ENCODE results near the gene TMEM132D.

TMEM132D gene

DNA sequence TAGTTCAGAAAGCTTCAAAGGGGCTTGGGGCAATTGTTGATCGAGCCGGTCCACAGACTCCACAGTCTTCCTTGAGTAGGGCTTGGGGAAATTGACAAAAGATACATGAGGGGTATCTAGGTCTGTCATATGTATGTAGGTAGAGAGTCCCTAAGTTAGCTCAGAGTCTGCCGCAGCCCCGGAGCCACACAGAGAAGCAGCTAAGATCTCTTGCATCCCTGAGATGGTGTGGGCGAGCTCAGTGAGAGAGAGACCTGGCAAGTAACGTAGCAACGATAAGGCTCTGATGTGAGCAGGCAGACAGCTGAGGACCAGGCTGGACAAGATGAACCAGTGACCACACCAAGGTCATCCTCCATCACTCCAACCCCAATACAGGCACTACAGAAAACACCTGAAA, 297.6 kb downstream of the TMEM132D start:
- FAIRE-seq (no peak), DNase-seq (ENCODE audit: insufficient read length, low spot score) (no peak)

DNA sequence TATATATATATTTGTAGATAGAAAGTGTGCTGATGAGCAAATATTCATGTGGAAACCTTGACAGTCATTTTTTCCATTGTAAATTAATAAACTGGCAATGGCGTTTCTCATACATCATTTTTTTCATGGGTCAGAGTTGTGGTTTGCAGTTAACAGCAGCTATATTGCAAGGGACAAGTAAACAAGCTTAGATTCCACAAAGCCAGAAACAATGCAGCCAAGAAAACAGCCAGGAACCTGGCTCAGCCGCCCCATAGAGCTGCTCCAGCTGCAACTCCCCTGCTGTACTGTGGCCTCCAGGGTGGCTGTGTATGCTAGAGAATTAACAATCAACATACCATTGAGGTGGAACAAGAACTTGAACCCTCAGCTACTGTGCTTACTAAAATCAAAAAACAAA, 298.2 kb downstream of the TMEM132D start:
- no peak for DNase-seq (ENCODE audit: insufficient read length, low spot score)
- no peak for FAIRE-seq

DNA sequence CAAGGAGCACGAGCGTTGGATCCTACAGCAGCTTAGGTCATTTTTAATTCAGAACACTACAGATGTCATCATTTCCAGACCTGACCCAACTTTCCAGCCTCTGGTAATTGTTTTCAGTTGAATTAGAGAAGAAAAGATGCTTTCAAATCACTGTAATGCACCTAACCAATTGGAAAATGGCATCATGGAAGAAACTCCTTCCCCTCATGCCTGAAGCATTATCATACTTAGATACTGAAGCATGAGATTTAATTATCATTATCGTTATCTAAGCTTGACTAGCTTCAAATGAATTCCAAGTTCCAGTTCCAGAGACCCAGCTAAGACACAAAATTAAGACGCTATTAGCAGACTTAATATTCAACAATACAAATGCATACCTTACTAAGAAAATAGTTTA, 299.3 kb downstream of the TMEM132D start:
- DNase-seq (ENCODE audit: insufficient read length, low spot score) = no peak
- FAIRE-seq = no peak

DNA sequence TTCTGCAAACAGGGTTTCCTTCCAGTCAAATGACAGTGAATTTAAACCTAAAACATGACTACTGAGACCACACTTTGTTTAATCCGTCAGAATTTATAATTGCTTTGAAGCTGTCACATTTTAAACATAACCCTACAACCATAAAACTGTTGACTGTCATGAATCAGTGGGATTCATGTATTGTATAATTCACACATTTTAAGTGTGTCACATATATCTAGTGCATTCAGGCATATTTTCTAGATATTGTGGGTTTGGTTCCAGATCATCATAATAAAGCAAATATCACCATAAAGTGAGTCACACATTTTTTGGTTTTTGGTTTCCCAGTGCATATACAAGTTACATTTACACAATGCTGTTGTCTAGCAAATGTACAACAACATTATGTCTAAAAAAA, 304.4 kb downstream of the TMEM132D start:
- no peak for FAIRE-seq

DNA sequence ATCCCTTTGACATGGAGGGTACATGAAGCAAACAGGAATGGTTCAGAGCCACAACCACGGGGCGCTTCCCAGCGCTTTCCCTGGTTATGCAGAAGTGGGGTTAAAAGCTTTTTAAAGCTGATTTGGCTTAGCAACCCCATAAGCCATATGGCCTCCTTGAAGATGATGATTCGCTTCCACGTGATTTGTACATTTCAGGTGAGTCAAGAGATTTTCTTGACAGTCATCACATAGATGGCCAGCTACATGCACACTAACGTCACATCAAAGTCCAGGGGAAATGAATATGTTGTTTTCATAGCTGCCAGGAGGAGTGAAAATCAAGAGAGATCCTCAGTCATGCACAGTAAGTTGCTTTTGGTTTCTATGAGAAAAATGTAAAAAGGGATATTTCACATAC, 309.7 kb downstream of the TMEM132D start:
- FAIRE-seq (no peak), DNase-seq (ENCODE audit: insufficient read length, low spot score) (no peak)

More for the DNA sequence above, 304.4 kb downstream of the TMEM132D start:
- no peak for DNase-seq (ENCODE audit: insufficient read length, low spot score)

DNA sequence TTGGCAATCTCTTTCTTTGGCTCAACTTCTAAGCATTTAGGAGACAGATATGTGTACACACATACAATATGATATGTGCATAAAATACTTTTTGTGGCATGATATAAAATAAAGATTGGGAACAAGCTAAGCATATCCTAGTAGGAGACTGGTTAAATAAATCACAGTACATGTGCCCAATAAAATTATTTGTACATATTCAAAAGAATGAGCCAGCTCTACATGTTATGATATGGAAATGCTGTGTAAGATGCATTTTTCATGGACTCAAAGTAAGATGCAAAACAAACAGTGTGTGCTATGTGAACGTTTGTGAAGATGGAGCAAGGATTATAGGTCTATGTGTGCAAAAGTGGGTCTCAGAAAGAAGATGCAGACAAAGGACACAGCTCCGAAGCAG, 311.4 kb downstream of the TMEM132D start:
- FAIRE-seq = no peak
- no peak for DNase-seq (ENCODE audit: insufficient read length, low spot score)

DNA sequence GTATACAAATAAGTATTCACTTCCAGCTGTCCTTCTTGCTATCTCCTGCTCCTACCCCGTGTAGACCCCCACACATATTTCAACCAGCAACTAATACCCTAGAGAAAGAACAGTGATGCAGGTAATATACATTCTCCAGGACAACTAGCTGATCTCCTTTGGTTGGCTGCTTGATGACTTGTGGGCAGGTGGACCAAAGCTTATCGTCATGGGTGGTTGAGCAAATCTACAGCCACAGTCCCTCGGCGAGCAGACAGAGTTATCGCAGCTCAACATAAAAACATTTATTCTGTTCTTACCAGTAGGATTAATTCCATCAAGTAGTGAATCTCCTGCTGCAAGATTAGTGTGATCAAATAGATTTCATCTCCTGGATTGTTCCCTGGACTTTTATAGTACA, 314.3 kb downstream of the TMEM132D start:
- DNase-seq (ENCODE audit: insufficient read length, low spot score) = no peak
- FAIRE-seq = no peak

DNA sequence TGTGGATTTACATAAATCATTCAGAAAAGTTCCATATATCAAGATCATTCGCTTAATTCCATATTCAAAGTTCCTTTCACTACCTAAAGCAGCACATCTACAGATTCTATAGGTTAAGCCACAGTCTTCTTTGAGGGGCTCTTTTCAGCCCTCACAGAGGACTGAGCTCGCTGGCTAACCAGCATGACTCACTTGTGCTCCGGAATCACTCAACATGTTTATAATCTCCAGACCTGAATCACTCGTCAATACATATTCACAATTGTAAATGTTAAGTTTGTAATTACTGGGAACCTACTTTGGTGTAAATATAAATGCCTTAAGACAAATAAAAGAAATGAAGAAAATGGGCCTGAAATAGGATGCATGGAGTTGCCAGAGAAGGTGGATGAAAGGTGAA, 315.7 kb downstream of the TMEM132D start:
- FAIRE-seq (no peak), DNase-seq (ENCODE audit: insufficient read length, low spot score) (no peak)

DNA sequence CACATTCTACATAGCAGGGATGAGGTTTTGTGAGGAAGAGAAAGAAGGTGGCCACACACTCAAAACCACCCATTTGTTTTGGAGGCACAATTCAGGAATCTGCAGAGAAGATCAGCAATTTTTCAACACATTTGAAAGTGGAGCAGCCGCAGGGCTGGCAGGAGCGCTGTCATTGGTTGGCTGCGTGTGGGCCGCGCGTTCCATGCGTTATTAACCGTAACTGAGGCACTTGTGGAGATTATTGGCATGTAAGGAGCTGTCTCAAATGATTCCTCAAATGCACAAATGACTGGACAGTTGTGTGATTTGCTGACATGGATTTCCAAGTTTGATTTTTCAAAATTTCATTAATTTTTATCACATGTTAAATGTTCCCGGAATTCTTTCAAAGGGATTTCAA, 318.5 kb downstream of the TMEM132D start:
- FAIRE-seq (no peak), DNase-seq (ENCODE audit: insufficient read length, low spot score) (no peak)

DNA sequence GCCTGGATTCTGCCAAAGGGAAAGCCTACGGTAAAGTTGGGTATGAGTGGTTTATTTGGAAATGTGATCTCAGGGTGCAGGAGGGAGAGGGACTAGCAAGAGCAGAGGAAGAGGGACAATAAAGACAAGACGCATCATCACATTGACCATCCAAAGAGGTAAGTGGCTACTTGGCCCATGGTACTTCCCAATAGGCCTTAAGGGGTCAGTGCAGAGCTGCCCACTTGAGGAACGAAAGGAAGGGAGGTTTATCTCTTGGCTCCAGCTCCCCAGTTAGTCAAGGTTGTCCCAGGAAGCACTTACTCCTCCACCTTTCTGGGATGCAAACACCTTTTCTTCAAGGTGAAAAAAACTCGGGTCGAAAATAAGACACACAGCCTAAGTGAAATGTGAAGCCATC, 323.9 kb downstream of the TMEM132D start:
- no peak for FAIRE-seq

DNA sequence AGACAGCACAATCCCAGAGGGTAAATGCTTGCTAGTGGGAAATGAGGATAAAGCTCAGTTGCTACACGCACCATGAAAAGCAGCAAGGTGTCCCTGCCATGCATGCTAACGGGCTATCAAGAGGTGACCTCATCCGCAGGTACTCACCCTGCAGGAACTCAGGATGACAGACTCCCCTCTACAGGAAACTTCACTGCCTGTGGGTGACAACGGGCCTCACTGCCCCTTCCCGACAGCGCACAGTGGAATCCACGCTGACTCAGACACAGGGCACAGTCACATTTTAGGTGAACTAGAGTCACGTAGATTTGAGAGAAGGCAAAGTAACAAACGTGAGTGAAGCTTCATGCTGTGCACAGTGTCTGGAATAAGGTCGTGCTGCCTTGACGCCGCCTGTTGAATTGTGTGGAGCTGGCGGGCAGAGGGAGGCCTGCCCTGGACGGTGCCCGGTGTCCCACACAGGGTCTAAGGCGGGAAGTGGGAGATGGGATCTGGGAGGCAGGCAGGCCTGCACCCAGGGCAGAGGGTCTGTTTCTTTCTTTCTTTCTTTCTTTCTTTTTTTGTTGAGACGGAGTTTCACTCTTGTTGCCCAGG, 331.8 kb downstream of the TMEM132D start:
- FAIRE-seq (no peak), DNase-seq (ENCODE audit: insufficient read length, low spot score) (no peak)

More for the DNA sequence above, 323.9 kb downstream of the TMEM132D start:
- no peak for DNase-seq (ENCODE audit: insufficient read length, low spot score)

DNA sequence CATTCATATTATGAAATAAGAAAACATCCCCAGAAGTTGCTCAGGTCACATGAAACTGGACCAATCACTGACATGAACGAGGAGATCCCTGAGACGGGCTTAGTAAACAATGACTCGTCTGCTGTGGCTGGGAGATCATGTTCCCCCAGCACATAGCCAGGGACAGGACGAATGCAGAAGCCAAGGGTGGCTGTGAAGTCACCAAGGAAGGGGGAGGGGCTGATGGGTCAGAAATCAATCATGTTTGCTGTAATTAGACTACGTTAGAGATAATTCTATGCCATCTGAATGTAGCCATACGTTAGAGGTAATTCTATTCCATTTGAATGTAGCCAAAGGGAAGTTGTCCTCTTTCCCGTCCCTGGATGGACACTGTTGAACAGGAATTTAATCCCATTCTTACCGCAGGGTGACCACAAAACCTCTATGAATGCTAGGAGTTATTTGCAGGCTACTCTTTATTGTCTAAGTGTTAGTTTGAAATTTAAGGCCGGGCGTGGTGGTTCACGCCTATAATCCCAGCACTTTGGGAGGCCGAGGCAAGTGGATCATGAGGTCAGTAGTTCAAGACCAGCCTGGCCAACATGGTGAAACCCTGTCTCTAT, 332.9 kb downstream of the TMEM132D start:
- DNase-seq (ENCODE audit: insufficient read length, low spot score) (no peak), FAIRE-seq (no peak)

DNA sequence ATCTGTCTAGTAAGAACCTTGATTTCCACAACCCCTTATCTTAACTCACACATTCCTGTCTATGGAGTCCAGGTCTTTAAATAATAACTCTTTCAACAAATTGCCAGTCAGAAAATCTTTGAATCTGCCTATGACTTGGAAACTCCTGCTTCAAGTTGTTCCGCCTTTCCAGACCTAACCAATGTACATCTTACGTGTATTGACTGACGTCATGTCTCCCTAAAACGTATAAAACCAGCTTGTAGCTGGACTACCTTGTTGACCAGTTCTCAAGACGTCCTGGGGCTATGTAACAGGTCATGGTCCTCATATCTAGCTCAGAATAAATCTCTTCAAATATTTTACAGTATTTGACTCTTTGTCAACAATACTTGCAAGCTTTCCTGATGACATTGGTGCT, 337.0 kb downstream of the TMEM132D start:
- FAIRE-seq = no peak

DNA sequence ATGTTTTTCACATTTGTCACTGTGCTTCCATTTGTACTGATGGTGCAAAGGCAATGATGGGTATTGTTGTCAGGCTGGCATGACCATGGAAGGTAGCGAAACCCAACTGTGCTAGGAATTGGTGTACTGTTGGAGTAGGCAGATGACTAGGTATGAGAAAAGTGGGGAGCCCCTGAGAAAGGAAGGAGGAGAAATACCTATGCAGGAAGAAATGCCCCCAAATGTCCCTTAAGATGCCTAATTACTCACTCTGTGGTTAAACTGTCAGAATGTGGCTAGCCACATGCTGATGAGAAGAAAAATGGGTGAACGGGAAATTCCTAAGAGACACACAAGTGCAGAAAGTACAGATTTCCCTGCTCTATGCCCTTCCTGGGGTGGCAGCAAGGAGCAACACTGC, 339.1 kb downstream of the TMEM132D start:
- DNase-seq (ENCODE audit: insufficient read length, low spot score) (no peak), FAIRE-seq (no peak)

More for the DNA sequence above, 337.0 kb downstream of the TMEM132D start:
- no peak for DNase-seq (ENCODE audit: insufficient read length, low spot score)

DNA sequence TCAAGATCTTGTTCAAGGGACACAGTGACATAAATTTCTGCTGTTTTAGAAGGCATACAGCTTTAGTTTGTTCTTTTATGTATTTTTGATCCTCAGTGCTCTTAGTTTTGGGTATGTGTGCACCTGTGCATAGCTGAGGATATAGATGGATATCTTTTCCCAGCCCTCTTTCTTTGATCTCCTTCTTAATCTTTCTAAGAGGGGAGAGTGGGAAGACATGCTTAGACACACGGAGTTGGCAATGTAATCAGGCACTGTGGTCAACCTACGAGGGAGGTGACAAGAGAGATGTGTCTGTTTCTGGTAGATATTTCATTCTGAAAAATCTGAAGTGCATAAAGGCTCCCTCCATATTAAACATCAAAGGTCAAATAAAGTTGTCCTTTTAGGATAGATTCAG, 340.6 kb downstream of the TMEM132D start:
- DNase-seq (ENCODE audit: insufficient read length, low spot score) = no peak
- FAIRE-seq = no peak

DNA sequence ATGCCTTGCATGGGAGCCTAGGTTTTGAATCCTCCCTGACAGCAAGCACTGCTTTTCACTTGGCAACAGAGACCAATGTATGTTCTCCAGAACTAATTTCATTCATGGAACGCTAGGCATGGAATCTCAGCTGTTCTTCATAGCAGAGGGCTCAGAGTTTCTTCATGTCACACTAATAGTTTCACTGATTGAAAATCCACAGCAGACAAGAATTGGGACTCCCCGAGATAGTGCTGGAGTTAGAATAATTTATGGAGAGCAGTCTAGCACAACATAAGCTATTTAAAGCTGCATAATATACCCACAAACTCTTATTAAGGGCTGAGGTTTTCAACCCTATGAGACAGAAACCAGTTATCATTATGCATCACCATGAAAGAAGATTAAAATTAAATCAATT, 342.5 kb downstream of the TMEM132D start:
- FAIRE-seq (no peak), DNase-seq (ENCODE audit: insufficient read length, low spot score) (no peak)

DNA sequence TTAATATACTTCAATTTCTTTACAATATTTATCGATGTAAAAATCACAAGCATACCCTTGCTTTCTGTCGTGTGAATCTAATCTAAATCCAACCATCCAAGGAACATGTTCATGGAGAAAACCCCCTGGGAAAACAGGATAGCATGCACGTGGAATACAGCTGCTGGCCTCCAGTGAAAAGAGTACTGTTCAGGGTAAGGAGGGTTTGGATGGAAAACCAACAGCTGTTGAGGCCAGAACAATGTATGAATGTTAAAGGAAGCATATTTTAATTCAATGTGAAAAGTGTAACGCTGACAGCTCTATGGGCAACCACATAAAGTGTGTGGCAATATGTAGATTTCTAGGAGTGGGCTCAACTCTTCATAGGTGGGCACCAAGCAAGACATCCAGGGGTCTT, 344.0 kb downstream of the TMEM132D start:
- no peak for FAIRE-seq
- DNase-seq (ENCODE audit: insufficient read length, low spot score) = no peak

DNA sequence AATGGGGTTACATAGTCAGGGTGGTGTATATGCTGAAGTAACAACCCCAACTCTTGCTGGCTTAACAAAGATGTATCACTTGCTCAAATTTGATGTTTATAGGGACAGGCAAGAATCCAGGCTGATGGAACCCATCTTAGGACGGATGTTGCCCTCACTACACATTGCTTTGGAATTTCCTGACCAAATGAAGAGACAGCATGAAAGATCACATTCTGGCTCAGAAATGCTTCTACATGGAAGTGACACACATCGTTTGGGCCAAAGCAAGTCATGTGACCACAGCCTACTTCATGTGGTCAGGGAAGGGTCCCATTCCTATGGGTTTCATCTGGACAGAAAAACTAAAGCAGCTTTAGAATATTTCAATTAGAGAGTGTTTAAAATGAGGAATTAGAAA, 345.8 kb downstream of the TMEM132D start:
- no peak for FAIRE-seq
- no peak for DNase-seq (ENCODE audit: insufficient read length, low spot score)

DNA sequence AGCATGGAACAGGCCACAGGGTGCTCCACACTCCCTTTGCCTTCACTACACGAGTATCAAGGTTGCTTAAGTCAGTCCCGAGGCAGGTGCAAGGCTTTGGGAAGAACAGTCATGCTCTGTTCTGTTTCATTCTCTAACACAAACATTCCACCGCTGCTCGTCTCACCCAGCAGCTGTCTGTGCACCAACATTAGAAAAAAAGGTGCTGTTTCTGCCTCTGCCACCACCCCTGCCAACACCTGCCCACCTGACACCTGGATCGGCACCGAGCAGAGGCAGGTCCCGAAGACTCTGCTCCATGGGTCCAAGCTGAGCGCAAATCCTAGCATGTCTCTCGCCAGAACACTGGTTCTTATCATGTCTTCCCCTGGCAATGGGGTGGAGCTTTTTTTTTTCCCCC, 347.7 kb downstream of the TMEM132D start:
- FAIRE-seq = no peak
- DNase-seq (ENCODE audit: insufficient read length, low spot score) = no peak

DNA sequence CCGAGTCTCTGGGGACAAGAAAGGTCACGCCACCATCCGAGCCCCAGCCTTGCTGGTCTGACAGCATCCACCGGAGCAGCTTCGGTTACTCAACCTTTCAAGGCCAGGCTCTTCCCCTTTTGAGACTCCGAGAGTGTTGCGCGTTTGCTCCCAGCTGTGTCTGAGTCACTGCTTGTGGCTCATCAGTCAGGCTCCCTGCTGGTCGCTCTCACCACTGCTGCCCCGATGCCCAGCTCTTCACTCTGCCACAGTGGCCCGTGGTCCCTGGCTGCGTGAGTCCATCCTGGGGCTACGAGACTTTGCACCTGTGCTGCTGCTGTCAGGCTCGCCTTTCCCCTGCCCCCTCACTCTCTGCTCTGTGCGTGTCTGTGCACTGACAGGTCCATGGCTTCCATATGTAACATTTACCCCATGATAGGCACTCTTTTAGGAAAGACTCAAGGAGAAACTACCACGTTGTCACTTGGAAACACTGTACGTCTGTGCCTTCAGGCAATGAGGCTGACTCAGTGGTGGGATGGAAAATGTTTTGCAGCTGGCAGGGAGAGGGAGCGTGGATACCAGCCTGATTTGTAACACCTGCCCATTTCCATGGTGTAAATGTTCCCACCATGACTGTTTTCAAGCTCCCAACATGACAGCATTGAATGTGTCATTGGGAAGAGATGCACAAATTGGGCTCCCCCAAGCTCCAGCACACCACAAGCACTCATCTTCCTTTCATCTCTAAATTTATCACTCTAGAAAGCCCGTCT, 350.7 kb downstream of the TMEM132D start:
- no peak for FAIRE-seq

DNA sequence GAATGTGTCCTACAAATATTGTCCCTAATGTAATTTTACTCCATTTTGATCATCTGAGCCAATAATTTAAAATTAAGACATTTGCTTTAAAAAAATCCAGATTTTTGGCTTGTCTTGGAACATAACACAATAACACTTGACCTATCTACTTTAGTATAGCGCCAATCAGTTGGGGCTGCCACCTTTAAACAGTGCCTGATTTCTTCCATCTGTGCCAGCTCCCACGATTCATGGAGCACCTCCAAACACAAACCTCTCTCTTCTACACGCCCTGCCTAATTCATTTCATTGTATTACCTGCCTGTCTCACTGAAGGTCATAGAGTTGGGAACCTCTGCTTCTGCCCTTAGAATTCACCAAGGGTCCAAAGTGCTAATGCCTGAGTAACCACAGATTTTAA, 352.4 kb downstream of the TMEM132D start:
- FAIRE-seq = no peak
- DNase-seq (ENCODE audit: insufficient read length, low spot score) = no peak

More for the DNA sequence above, 350.7 kb downstream of the TMEM132D start:
- no peak for DNase-seq (ENCODE audit: insufficient read length, low spot score)

DNA sequence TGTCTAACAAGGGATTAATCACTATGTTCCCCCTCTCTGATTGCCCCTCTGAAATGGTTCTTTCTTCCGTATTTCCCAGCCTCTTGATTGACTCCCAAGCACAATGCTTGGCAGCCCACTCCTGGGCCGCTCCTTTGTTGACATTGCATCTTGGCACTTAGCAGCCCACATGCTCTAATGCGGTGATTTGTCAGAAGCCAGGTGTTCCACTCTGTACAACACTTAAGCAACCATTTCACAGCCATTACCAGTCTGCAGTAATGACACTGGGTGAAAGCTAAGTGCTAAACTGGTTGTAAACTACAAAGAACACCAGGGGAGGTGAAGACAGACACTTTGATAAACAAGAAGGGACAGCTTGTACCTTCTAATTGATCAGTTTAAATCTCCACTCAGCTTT, 353.5 kb downstream of the TMEM132D start:
- DNase-seq (ENCODE audit: insufficient read length, low spot score) = no peak
- no peak for FAIRE-seq

All from HTR-8/SVneo (cell line).